H1 (cell line): Measurements from ENCODE around the gene MCRS1. TPM values are rescaled to one million over a fixed set of nuclear protein-coding genes. Genes with fewer than 3 reads are reported as not detected.
A peak's percentile ranks its signal among the peaks of the same experiment; 100 is the strongest.

Experiments used
- CTCF ChIA-PET: fragments of 300-600 bp; sonication (Branson Sonifier 250); formaldehyde crosslinking; loops from one replicate; lab custom pipeline; 2021; ENCODE audit not compliant: partially characterized antibody; lab: Charles Lee
- POLR2A ChIA-PET: fragments of 300-600 bp; sonication (Branson Sonifier 250); formaldehyde crosslinking; loops from one replicate; lab custom pipeline; 2021; ENCODE audit warnings: inconsistent platforms; ENCODE audit not compliant: partially characterized antibody; lab: Charles Lee
- DNase-seq, 2 experiments: peaks; one replicate each; pipeline versions ENCODE4 v3.0.0 to v3.0.0-alpha.2; 2010 to 2022; ENCODE audit warnings: low spot score in 2 of 2, low read depth in 1 of 2, mixed read lengths in 1 of 2
- FAIRE-seq: peaks from 2 replicates; lab custom pipeline; 2011; peaks lifted over from hg19 to GRCh38; lab: Jason Lieb, UNC
- H2AFZ ChIP-seq: 2 replicates; pipeline ENCODE4 v1.8.1; 2012; ENCODE audit warnings: low read length, inconsistent platforms
- H2AK5ac ChIP-seq: 2 replicates; pipeline ENCODE4 v1.6.1; 2013; ENCODE audit warnings: low read depth, low read length
- H2BK120ac ChIP-seq: replicated peaks from 2 replicates; pipeline ENCODE3; 2013; ENCODE audit warnings: low read depth, low read length, inconsistent platforms
- H2BK12ac ChIP-seq: 2 replicates; pipeline ENCODE4 v1.6.1; 2013; ENCODE audit warnings: low read depth, low read length
- H2BK15ac ChIP-seq: 2 replicates; pipeline ENCODE4 v1.6.1; 2013; ENCODE audit warnings: low read length
- H2BK20ac ChIP-seq: 2 replicates; pipeline ENCODE4 v1.6.1; 2013; ENCODE audit warnings: low read length
- H2BK5ac ChIP-seq: 2 replicates; pipeline ENCODE4 v1.6.1; 2013; ENCODE audit warnings: low read depth, low read length
- H3K14ac ChIP-seq: 2 replicates; pipeline ENCODE4 v1.6.1; 2013; ENCODE audit warnings: inconsistent platforms; ENCODE audit not compliant: insufficient read length
- H3K18ac ChIP-seq: 2 replicates; pipeline ENCODE4 v1.6.1; 2013; ENCODE audit warnings: low read length; ENCODE audit errors: extremely low read depth
- H3K23ac ChIP-seq: 2 replicates; pipeline ENCODE4 v1.6.1; 2013; ENCODE audit warnings: inconsistent platforms; ENCODE audit not compliant: insufficient read length
- H3K23me2 ChIP-seq: 2 replicates; pipeline ENCODE4 v1.6.1; 2013; ENCODE audit warnings: low read depth, low read length
- H3K27ac ChIP-seq: 2 replicates; pipeline ENCODE4 v1.6.1; 2011; ENCODE audit warnings: low read depth, low read length, inconsistent platforms
- H3K27me3 ChIP-seq, 4 experiments: replicated peaks in 1 of 4; 1 replicate in 1 of 4; 2 replicates in 3 of 4; pipeline versions ENCODE4 v1.6.1 to v1.8.1; 2011 to 2013; ENCODE audit warnings: low read length in 3 of 4, mild to moderate bottlenecking in 3 of 4, inconsistent platforms in 2 of 4, mixed read lengths in 2 of 4, moderate library complexity in 1 of 4; ENCODE audit not compliant: control insufficient read depth in 3 of 4, insufficient read depth in 3 of 4; ENCODE audit errors: extremely low read depth in 1 of 4
- H3K36me3 ChIP-seq, 4 experiments: 2 replicates each; pipeline versions ENCODE4 v1.6.1 to v1.8.1; 2011 to 2013; ENCODE audit warnings: mild to moderate bottlenecking in 4 of 4, low read length in 3 of 4, moderate library complexity in 2 of 4, control low read depth in 1 of 4, inconsistent platforms in 1 of 4; ENCODE audit not compliant: insufficient read depth in 4 of 4, control insufficient read depth in 2 of 4
- H3K4ac ChIP-seq: replicated peaks from 2 replicates; pipeline ENCODE3; 2013; ENCODE audit warnings: low read length, low read depth, mixed read lengths, inconsistent platforms; ENCODE audit not compliant: insufficient read length
- H3K4me1 ChIP-seq, 4 experiments: replicated peaks in 1 of 4; 1 replicate in 1 of 4; 2 replicates in 3 of 4; pipeline versions ENCODE4 v1.6.1 to v1.8.1; 2011 to 2013; ENCODE audit warnings: low read length in 3 of 4, inconsistent platforms in 2 of 4, mixed read lengths in 1 of 4; ENCODE audit not compliant: insufficient read depth in 4 of 4, control insufficient read depth in 3 of 4
- H3K4me2 ChIP-seq, 2 experiments: 2 replicates each; pipeline versions ENCODE4 v1.6.1 to v1.8.1; 2011 to 2013; ENCODE audit warnings: low read depth in 2 of 2, low read length in 2 of 2, control low read depth in 1 of 2, inconsistent platforms in 1 of 2, mild to moderate bottlenecking in 1 of 2; ENCODE audit not compliant: insufficient read depth in 1 of 2
- H3K4me3 ChIP-seq, 4 experiments: fragments of 200-600, 300-600 bp in 1 of 4; sonication (generic), shearing (Covaris generic), sonication (Bioruptor Twin) in 1 of 4; 2 replicates each; pipeline versions ENCODE4 v1.5.1 to v1.8.1; 2011 to 2016; ENCODE audit warnings: low read length in 4 of 4, low read depth in 3 of 4, control low read depth in 2 of 4, inconsistent platforms in 2 of 4, mild to moderate bottlenecking in 2 of 4, mixed read lengths in 1 of 4, moderate library complexity in 1 of 4; ENCODE audit not compliant: insufficient read depth in 2 of 4; ENCODE audit errors: extremely low read depth in 1 of 4
- H3K56ac ChIP-seq: replicated peaks from 2 replicates; pipeline ENCODE3; 2013; ENCODE audit warnings: low read depth, mild to moderate bottlenecking, mixed read lengths, low read length, inconsistent platforms; ENCODE audit not compliant: insufficient read length
- H3K79me1 ChIP-seq: 2 replicates; pipeline ENCODE4 v1.6.1; 2013; ENCODE audit warnings: low read depth, low read length, control low read depth
- H3K79me2 ChIP-seq, 2 experiments: 2 replicates each; pipeline versions ENCODE4 v1.6.1 to v1.8.1; 2012 to 2013; ENCODE audit warnings: low read length in 2 of 2, mild to moderate bottlenecking in 2 of 2, inconsistent platforms in 1 of 2; ENCODE audit not compliant: insufficient read depth in 2 of 2, control insufficient read depth in 1 of 2
- H3K9ac ChIP-seq, 4 experiments: replicated peaks in 1 of 4; 1 replicate in 1 of 4; 2 replicates in 3 of 4; pipeline versions ENCODE4 v1.6.1 to v1.8.1; 2011 to 2013; ENCODE audit warnings: low read depth in 3 of 4, low read length in 3 of 4, control low read depth in 2 of 4, mild to moderate bottlenecking in 2 of 4, moderate library complexity in 2 of 4, inconsistent platforms in 1 of 4; ENCODE audit errors: extremely low read depth in 1 of 4
- H3K9me3 ChIP-seq, 2 experiments: 2 replicates each; pipeline versions ENCODE4 v1.6.1 to v1.8.1; 2012 to 2013; ENCODE audit warnings: mild to moderate bottlenecking in 2 of 2, moderate library complexity in 2 of 2, control low read depth in 1 of 2, inconsistent platforms in 1 of 2, low read depth in 1 of 2, low read length in 1 of 2, mixed read lengths in 1 of 2; ENCODE audit not compliant: insufficient read depth in 2 of 2
- H4K20me1 ChIP-seq, 2 experiments: replicated peaks in 1 of 2; 2 replicates each; pipeline versions ENCODE3 to v1.8.1; 2011 to 2013; ENCODE audit warnings: inconsistent platforms in 2 of 2, low read length in 2 of 2, mild to moderate bottlenecking in 1 of 2; ENCODE audit not compliant: insufficient read depth in 2 of 2, control insufficient read depth in 1 of 2
- H4K5ac ChIP-seq: 2 replicates; pipeline ENCODE4 v1.6.1; 2013; ENCODE audit warnings: low read length, low read depth, mixed read lengths, inconsistent platforms; ENCODE audit not compliant: insufficient read length
- H4K8ac ChIP-seq: 2 replicates; pipeline ENCODE4 v1.8.0; 2013; ENCODE audit warnings: mild to moderate bottlenecking, moderate library complexity, low read length, inconsistent platforms; ENCODE audit not compliant: insufficient read depth; ENCODE audit errors: extremely low read depth
- H4K91ac ChIP-seq: replicated peaks from 2 replicates; pipeline ENCODE3; 2013; ENCODE audit warnings: low read length, mixed read lengths, inconsistent platforms; ENCODE audit not compliant: insufficient read length
- CBX5 ChIP-seq: fragments of 300-800, 300-1000 bp; sonication (generic); IDR thresholded peaks from 2 replicates; pipeline ENCODE4 v1.7.1; 2016; ENCODE audit warnings: antibody characterized with exemption, low read length, low read depth
- FOSL1 ChIP-seq: IDR thresholded peaks from 2 replicates; pipeline ENCODE4 v1.6.1; 2011; ENCODE audit warnings: mild to moderate bottlenecking, low read depth, low read length, moderate library complexity; ENCODE audit not compliant: insufficient read depth
- SIRT6 ChIP-seq: IDR thresholded peaks from one replicate; pipeline ENCODE4 v1.7.1; 2012; ENCODE audit warnings: low read length, inconsistent platforms
- SIX5 ChIP-seq: IDR thresholded peaks from 2 replicates; pipeline ENCODE4 v1.6.1; 2011; ENCODE audit warnings: mild to moderate bottlenecking, low read depth, low read length
- SP1 ChIP-seq: IDR thresholded peaks from 2 replicates; pipeline ENCODE4 v1.6.1; 2011; ENCODE audit warnings: low read depth, low read length
- SP2 ChIP-seq: IDR thresholded peaks from 2 replicates; pipeline ENCODE4 v1.6.1; 2012; ENCODE audit warnings: mild to moderate bottlenecking, low read length, inconsistent platforms
- SUZ12 ChIP-seq: fragments of 200-600 bp; sonication (generic); IDR thresholded peaks from 2 replicates; pipeline ENCODE4 v1.6.1; 2012; ENCODE audit warnings: mild to moderate bottlenecking, inconsistent platforms, low read length, moderate library complexity, mixed read lengths
- TAF1 ChIP-seq: IDR thresholded peaks from 2 replicates; pipeline ENCODE4 v1.6.1; 2011; ENCODE audit warnings: mild to moderate bottlenecking, low read depth, low read length
- TEAD4 ChIP-seq: IDR thresholded peaks from 2 replicates; pipeline ENCODE4 v1.6.1; 2012; ENCODE audit warnings: low read depth, low read length, inconsistent platforms, mixed read lengths
- ZNF274 ChIP-seq: IDR thresholded peaks from 2 replicates; pipeline ENCODE4 v1.7.0; 2012; ENCODE audit warnings: low read length, borderline replicate concordance; ENCODE audit errors: extremely low read depth
- WGBS, 2 experiments: shearing (Covaris generic) in 1 of 2; methylation state at CpG; one replicate each; pipeline versions ENCODE4 v1.1.6 to v1.1.7; 2013 to 2015; ENCODE audit warnings: low lambda C conversion rate in 2 of 2, mixed read lengths in 2 of 2, inconsistent platforms in 1 of 2, low coverage in 1 of 2, missing lambda C conversion rate in 1 of 2; ENCODE audit not compliant: insufficient replicate concordance in 2 of 2, insufficient coverage in 1 of 2, insufficient read length in 1 of 2; ENCODE audit errors: extremely low coverage in 1 of 2, missing lambda C conversion rate in 1 of 2; 5-methylcytosine and 5-hydroxymethylcytosine counted together
- polyA plus RNA-seq, 7 experiments: library from polyadenylated mRNA; depleted of rRNA in 3 of 7; stranded (reverse) in 5 of 7; unstranded in 2 of 7; fragments of >200 nt in 5 of 7; fragments of 200-250 nt in 2 of 7; gene quantifications; 1 replicate in 5 of 7; 2 replicates in 1 of 7; 4 replicates in 1 of 7; pipeline versions ENCODE4 v1.2.1 to v1.2.3, GENCODE V29; 2011 to 2013; ENCODE audit warnings: missing spikeins in 2 of 7, mixed read lengths in 2 of 7
- total RNA-seq: library from RNA; stranded (reverse); fragmentation: NEBNext Ultra II Directional; extraction: Animal tissue kit (Norgen Biotek cat#: 25700); gene quantifications from 2 replicates; pipeline ENCODE4 v1.2.1, GENCODE V29; 2021
- TF ChIP-seq, protein P1 (sequence below): IDR thresholded peaks from 2 replicates; pipeline ENCODE4 v1.6.1; 2011; ENCODE audit warnings: low read depth, mild to moderate bottlenecking, low read length; ENCODE audit not compliant: insufficient read depth

Gene MCRS1
- total and polyA plus RNA-seq, 2 of the 8 experiments (the other 6 are each of a cell fraction or from before 2014, with no cell fraction given) = 90.3 to 139 TPM

- Histone ChIP-seq H2BK5ac (peak overlapping the region; percentile 16; the same call in 1 of the 2 replicates), H4K91ac (no peak overlapping the region), H2BK120ac (no peak overlapping the region), H3K27me3 (no peaks in the 10 kb centered on the region), H2AK5ac (no peak overlapping the region), H3K9ac (peak overlapping the region in 1 of 4 experiments; percentile 15; a peak in 1 of 7 replicates), H3K23ac (no peak overlapping the region), H3K14ac (no peak overlapping the region), H4K8ac (no peak overlapping the region), H3K4ac (no peak overlapping the region), H3K79me2 (no peaks in the 10 kb centered on the region; a peak in 1 of 4 replicates), H2BK12ac (no peak overlapping the region), H3K4me1 (peaks cover 0 to 3% (median 2%) of the 10 kb centered on the region in 4 experiments; a peak in 3 of 7 replicates), H3K36me3 (no peaks in the 10 kb centered on the region; a peak in 1 of 8 replicates), H4K5ac (no peak overlapping the region), H2BK15ac (no peak overlapping the region), H3K4me3 (no peak overlapping the region), H3K27ac (no peak overlapping the region), H3K4me2 (no peak overlapping the region), H3K18ac (no peak overlapping the region), H2AFZ (no peak overlapping the region), H3K9me3 (no peaks in the 10 kb centered on the region), H4K20me1 (peaks cover 0 to 5% of the 10 kb centered on the region in 2 experiments), H3K79me1 (no peaks in the 10 kb centered on the region; the same call in 1 of the 2 replicates), H3K56ac (no peak overlapping the region), H3K23me2 (no peaks in the 10 kb centered on the region; the same call in 1 of the 2 replicates), H2BK20ac (no peak overlapping the region)
- 93% methylated on average over 16 of the region's 16 CpGs; no CpG with 5 or more reads in 1 of the 2 experiments for WGBS, 2 experiments
- ChIA-PET POLR2A (interaction anchor here (0.8 to 2.7 kb wide), 5 partner anchors 17 to 37 kb away, joined by 3 to 6 read pairs (median 4); no protein-coding TSS in a partner anchor), CTCF (interaction anchor here (0.6 to 10.8 kb wide), 8 partner anchors 8 to 254 kb away, joined by 3 to 171 read pairs (median 3); no protein-coding TSS in a partner anchor)
- FAIRE-seq (no peak), DNase-seq (no peak)
- TF ChIP-seq, protein P1, sequence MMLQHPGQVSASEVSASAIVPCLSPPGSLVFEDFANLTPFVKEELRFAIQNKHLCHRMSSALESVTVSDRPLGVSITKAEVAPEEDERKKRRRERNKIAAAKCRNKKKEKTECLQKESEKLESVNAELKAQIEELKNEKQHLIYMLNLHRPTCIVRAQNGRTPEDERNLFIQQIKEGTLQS = no peak
- TF ChIP-seq SP1 = no peak
- TF ChIP-seq SP2 = no peak
- no peak for TF ChIP-seq SUZ12
- TF ChIP-seq TEAD4 = no peak
- TF ChIP-seq SIX5 = no peak
- no peak for TF ChIP-seq CBX5
- TF ChIP-seq TAF1 = no peak
- TF ChIP-seq SIRT6 = no peak
- no peak for TF ChIP-seq ZNF274
- TF ChIP-seq FOSL1 = no peak
These were observed 17.8 kb upstream of the MCRS1 start for GRCh38 chr12:49585477-49586459.
